ENCODE data around the gene INKA2.

DNA sequence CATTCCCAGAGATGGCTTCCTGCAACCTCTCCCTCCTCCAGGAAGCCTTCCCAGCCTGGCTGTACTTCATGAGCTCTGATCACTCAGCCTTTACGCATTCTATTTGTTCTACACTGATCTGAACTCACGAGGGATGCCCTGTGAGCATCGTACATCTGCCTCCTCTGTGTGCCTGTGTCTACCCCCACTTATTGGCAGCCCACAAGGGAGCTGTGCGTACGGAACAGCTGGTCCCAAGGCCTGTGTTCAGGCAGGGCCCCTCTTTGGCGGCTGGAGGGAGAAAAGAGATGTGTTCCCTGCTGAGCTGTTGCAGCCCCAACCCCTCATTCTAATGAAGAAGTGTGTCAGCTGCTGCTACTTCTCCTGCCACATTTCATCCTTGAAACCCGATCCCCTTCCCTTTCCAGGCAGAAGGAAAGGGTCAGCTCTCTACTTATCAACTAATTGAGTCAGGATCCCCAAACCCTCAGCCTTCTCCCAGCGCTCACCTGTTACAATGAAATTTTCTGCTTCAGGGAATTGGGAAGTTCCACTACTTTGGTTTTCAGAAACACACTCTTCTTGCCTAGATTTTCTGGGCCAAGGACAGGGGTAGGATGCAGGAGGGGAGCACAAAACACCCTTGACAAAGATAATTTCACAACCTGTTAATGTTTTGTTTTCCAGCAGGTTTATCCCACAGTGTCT is 3.2 kb downstream of the INKA2 start:
- TF ChIP-seq CTCF (IDR thresholded peaks at IDR 0.05) (no peak), POLR2A (IDR thresholded peaks at IDR 0.05) (no peak)
